Adrenal gland (tissue), 5 donors: ENCODE measurements around the gene IL1RAP.

Experiments
- POLR2A ChIP-seq, 2 donors: fragments of 450-650 bp; IDR thresholded peaks; one replicate each; pipeline ENCODE4 v1.6.1; 2017; ENCODE audit warnings: antibody characterized with exemption in 2 of 2, mild to moderate bottlenecking in 2 of 2, moderate library complexity in 1 of 2
- TF ChIP-seq, protein P1 (sequence below), 6 experiments: fragments of 450-650 bp in 4 of 6; fragments of 200-600 bp in 2 of 6; sonication (generic) in 1 of 6; IDR thresholded peaks; 1 replicate in 5 of 6; 2 replicates in 1 of 6; pipeline versions ENCODE4 v1.5.1 to v1.8.0; 2016 to 2021; ENCODE audit warnings: antibody characterized with exemption in 6 of 6, mild to moderate bottlenecking in 2 of 6, moderate library complexity in 1 of 6
- donor health status: DM: no; HTN: no; CAD: no.

DNA sequence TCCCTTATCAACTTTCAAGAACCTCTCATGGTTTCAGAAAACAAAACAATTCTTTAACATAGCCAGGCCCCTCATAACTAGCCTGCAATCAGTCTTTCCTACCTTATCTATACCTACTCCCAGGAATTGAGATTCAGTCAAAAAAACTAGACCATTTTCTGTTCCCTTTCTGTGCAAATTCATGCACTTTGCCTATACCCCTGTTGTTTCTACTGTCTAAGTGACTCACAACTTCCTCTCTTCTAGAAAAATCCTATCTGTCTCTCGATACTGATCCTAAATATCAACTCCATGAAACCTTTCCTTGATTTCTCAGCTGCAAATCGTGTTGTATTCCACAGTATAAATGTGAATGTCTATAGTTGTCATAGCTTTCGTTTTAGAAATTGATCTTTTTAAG is 10.9 kb upstream of the IL1RAP start:
- TF ChIP-seq, protein P1, sequence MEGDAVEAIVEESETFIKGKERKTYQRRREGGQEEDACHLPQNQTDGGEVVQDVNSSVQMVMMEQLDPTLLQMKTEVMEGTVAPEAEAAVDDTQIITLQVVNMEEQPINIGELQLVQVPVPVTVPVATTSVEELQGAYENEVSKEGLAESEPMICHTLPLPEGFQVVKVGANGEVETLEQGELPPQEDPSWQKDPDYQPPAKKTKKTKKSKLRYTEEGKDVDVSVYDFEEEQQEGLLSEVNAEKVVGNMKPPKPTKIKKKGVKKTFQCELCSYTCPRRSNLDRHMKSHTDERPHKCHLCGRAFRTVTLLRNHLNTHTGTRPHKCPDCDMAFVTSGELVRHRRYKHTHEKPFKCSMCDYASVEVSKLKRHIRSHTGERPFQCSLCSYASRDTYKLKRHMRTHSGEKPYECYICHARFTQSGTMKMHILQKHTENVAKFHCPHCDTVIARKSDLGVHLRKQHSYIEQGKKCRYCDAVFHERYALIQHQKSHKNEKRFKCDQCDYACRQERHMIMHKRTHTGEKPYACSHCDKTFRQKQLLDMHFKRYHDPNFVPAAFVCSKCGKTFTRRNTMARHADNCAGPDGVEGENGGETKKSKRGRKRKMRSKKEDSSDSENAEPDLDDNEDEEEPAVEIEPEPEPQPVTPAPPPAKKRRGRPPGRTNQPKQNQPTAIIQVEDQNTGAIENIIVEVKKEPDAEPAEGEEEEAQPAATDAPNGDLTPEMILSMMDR (IDR thresholded peaks at IDR 0.05): no peak
- TF ChIP-seq POLR2A (IDR thresholded peaks at IDR 0.05): no peak
